IMR-90 (cell line): ENCODE data around the gene PLXDC1. TPM values are rescaled to one million over a fixed set of nuclear protein-coding genes. Genes with fewer than 3 reads are reported as not detected.

Experiments
- ATAC-seq: fragments of 200-7000 bp; cut with Tn5 transposase; 2 replicates; pipeline ENCODE4 v1.9.1; 2020; ENCODE audit warnings: low read depth, mild to moderate bottlenecking, moderate library complexity
- BruUV-seq: library from RNA; stranded (reverse); fragments of 400-500 nt; replicated peaks from 2 replicates; lab custom pipeline; 2021; lab: Mats Ljungman, UMichigan
- CTCF ChIA-PET: fragments of 300-600 bp; formaldehyde crosslinking; extraction: SDS; loops from one replicate; lab custom pipeline; 2021; ENCODE audit warnings: antibody characterized with exemption; lab: Yijun Ruan, JAX
- POLR2A ChIA-PET: fragments of 300-600 bp; sonication (Branson Sonifier 250); formaldehyde crosslinking; loops from one replicate; lab custom pipeline; 2022; ENCODE audit warnings: antibody characterized with exemption; ENCODE audit not compliant: unreplicated experiment; lab: Charles Lee
- DNase-seq: peaks from one replicate; pipeline ENCODE4 v3.0.0; 2013
- H2AFZ ChIP-seq: replicated peaks from 2 replicates; pipeline ENCODE3; 2013; ENCODE audit warnings: low read length, mild to moderate bottlenecking; ENCODE audit not compliant: poor library complexity
- H2AK5ac ChIP-seq: 2 replicates; pipeline ENCODE4 v1.6.1; 2013; ENCODE audit warnings: low read depth, low read length, inconsistent platforms
- H2AK9ac ChIP-seq: replicated peaks from 2 replicates; pipeline ENCODE3; 2013; ENCODE audit warnings: mild to moderate bottlenecking, low read depth, low read length, moderate library complexity; ENCODE audit not compliant: poor library complexity
- H2BK120ac ChIP-seq: 2 replicates; pipeline ENCODE4 v1.6.1; 2013; ENCODE audit warnings: low read depth, low read length, inconsistent platforms
- H2BK15ac ChIP-seq: 3 replicates; pipeline ENCODE4 v1.6.1; 2013; ENCODE audit warnings: low read depth, low read length, inconsistent platforms
- H2BK20ac ChIP-seq: 2 replicates; pipeline ENCODE4 v1.6.1; 2013; ENCODE audit warnings: low read depth, mild to moderate bottlenecking, inconsistent platforms, low read length, moderate library complexity
- H2BK5ac ChIP-seq: 2 replicates; pipeline ENCODE4 v1.6.1; 2013; ENCODE audit warnings: mild to moderate bottlenecking, low read depth, low read length, inconsistent platforms; ENCODE audit not compliant: poor library complexity, severe bottlenecking
- H3K14ac ChIP-seq: replicated peaks from 2 replicates; pipeline ENCODE4 v1.6.1; 2013; ENCODE audit warnings: low read depth, low read length, inconsistent platforms
- H3K18ac ChIP-seq: 2 replicates; pipeline ENCODE4 v1.6.1; 2013; ENCODE audit warnings: low read depth, low read length, control low read depth
- H3K23ac ChIP-seq: 2 replicates; pipeline ENCODE4 v1.6.1; 2013; ENCODE audit warnings: low read depth, low read length, inconsistent platforms
- H3K27ac ChIP-seq: 2 replicates; pipeline ENCODE4 v1.5.1; 2013; ENCODE audit warnings: mild to moderate bottlenecking, control low read depth, low read length; ENCODE audit not compliant: insufficient read depth
- H3K27me3 ChIP-seq: 2 replicates; pipeline ENCODE4 v1.6.1; 2013; ENCODE audit warnings: low read length; ENCODE audit not compliant: control insufficient read depth, insufficient read depth
- H3K36me3 ChIP-seq: 2 replicates; pipeline ENCODE4 v1.6.1; 2013; ENCODE audit warnings: low read length, mixed read lengths; ENCODE audit not compliant: control insufficient read depth, insufficient read depth
- H3K4ac ChIP-seq: 2 replicates; pipeline ENCODE4 v1.6.1; 2013; ENCODE audit warnings: low read depth, low read length, inconsistent platforms
- H3K4me1 ChIP-seq: 2 replicates; pipeline ENCODE4 v1.6.1; 2013; ENCODE audit warnings: low read length, mixed read lengths; ENCODE audit not compliant: control insufficient read depth, insufficient read depth
- H3K4me2 ChIP-seq: 2 replicates; pipeline ENCODE4 v1.6.1; 2013; ENCODE audit warnings: low read depth, mild to moderate bottlenecking, control low read depth, low read length, moderate library complexity
- H3K4me3 ChIP-seq: 2 replicates; pipeline ENCODE4 v1.5.1; 2013; ENCODE audit warnings: low read depth, mild to moderate bottlenecking, control low read depth, low read length, moderate library complexity; ENCODE audit not compliant: insufficient read depth
- H3K56ac ChIP-seq: 2 replicates; pipeline ENCODE4 v1.6.1; 2013; ENCODE audit warnings: low read length, inconsistent platforms; ENCODE audit not compliant: insufficient read depth; ENCODE audit errors: extremely low read depth
- H3K79me1 ChIP-seq, 2 experiments: 2 replicates each; pipeline ENCODE4 v1.6.1; 2013; ENCODE audit warnings: low read length in 2 of 2, inconsistent platforms in 1 of 2, low read depth in 1 of 2
- H3K9ac ChIP-seq: 2 replicates; pipeline ENCODE4 v1.6.1; 2013; ENCODE audit warnings: low read depth, low read length, control low read depth
- H3K9me1 ChIP-seq: 2 replicates; pipeline ENCODE4 v1.6.1; 2013; ENCODE audit warnings: low read length, inconsistent platforms; ENCODE audit not compliant: insufficient read depth
- H3K9me3 ChIP-seq: 2 replicates; pipeline ENCODE4 v1.6.1; 2013; ENCODE audit warnings: low read length; ENCODE audit not compliant: control insufficient read depth, insufficient read depth
- H4K20me1 ChIP-seq: 2 replicates; pipeline ENCODE4 v1.6.1; 2013; ENCODE audit warnings: low read length, inconsistent platforms; ENCODE audit not compliant: insufficient read depth
- H4K5ac ChIP-seq: 2 replicates; pipeline ENCODE4 v1.6.1; 2013; ENCODE audit warnings: mild to moderate bottlenecking, low read depth, low read length, control low read depth
- H4K8ac ChIP-seq, 2 experiments: 2 replicates each; pipeline ENCODE4 v1.6.1; 2013; ENCODE audit warnings: low read depth in 2 of 2, low read length in 2 of 2, control low read depth in 1 of 2, inconsistent platforms in 1 of 2
- H4K91ac ChIP-seq: 2 replicates; pipeline ENCODE4 v1.6.1; 2013; ENCODE audit warnings: low read depth, low read length, inconsistent platforms; ENCODE audit not compliant: insufficient read depth
- BHLHE40 ChIP-seq: fragments of 150-350 bp; IDR thresholded peaks from 2 replicates; pipeline ENCODE4 v1.6.1; 2016; ENCODE audit warnings: mild to moderate bottlenecking, low read depth, low read length
- CEBPB ChIP-seq: IDR thresholded peaks from 2 replicates; pipeline ENCODE4 v1.6.1; 2012; ENCODE audit warnings: low read depth, low read length, improper control_type of control experiment
- CHD1 ChIP-seq: IDR thresholded peaks from 2 replicates; pipeline ENCODE4 v1.6.1; 2012; ENCODE audit warnings: low read depth, low read length, improper control_type of control experiment
- CTCF ChIP-seq: conservative IDR thresholded peaks from 2 replicates; pipeline ENCODE4 v1.5.1; 2012; ENCODE audit warnings: mild to moderate bottlenecking, low read depth, low read length, improper control_type of control experiment
- FOS ChIP-seq: fragments of 150-350 bp; IDR thresholded peaks from 2 replicates; pipeline ENCODE4 v1.6.1; 2016; ENCODE audit warnings: low read depth, low read length
- MAFK ChIP-seq: IDR thresholded peaks from 2 replicates; pipeline ENCODE4 v1.6.1; 2012; ENCODE audit warnings: low read depth, low read length, improper control_type of control experiment
- MAZ ChIP-seq: IDR thresholded peaks from 2 replicates; pipeline ENCODE4 v1.6.1; 2012; ENCODE audit warnings: low read depth, mild to moderate bottlenecking, low read length, improper control_type of control experiment, moderate library complexity, borderline replicate concordance
- MXI1 ChIP-seq: IDR thresholded peaks from 2 replicates; pipeline ENCODE4 v1.6.1; 2012; ENCODE audit warnings: low read depth, mild to moderate bottlenecking, low read length, moderate library complexity, borderline replicate concordance
- NFE2L2 ChIP-seq: fragments of 150-350 bp; IDR thresholded peaks from 2 replicates; pipeline ENCODE4 v1.6.1; 2016; ENCODE audit warnings: low read depth, mild to moderate bottlenecking, low read length
- POLR2A ChIP-seq: IDR thresholded peaks from 2 replicates; pipeline ENCODE4 v1.6.1; 2012; ENCODE audit warnings: mild to moderate bottlenecking, low read depth, low read length
- RAD21 ChIP-seq: IDR thresholded peaks from 2 replicates; pipeline ENCODE4 v1.6.1; 2012; ENCODE audit warnings: low read length, improper control_type of control experiment
- RCOR1 ChIP-seq: IDR thresholded peaks from 2 replicates; pipeline ENCODE4 v1.6.1; 2012; ENCODE audit warnings: mild to moderate bottlenecking, low read length, improper control_type of control experiment; ENCODE audit not compliant: insufficient replicate concordance
- RFX5 ChIP-seq: IDR thresholded peaks from 2 replicates; pipeline ENCODE4 v1.8.0; 2012; ENCODE audit warnings: low read depth, mild to moderate bottlenecking, low read length, moderate library complexity
- SMC3 ChIP-seq: fragments of 150-350 bp; IDR thresholded peaks from 2 replicates; pipeline ENCODE4 v1.6.1; 2016; ENCODE audit warnings: low read depth, mild to moderate bottlenecking, antibody characterized with exemption, low read length, moderate library complexity
- WGBS, 2 experiments: methylation state at CpG; one replicate each; pipeline versions ENCODE4 v1.1.5 to v1.1.7; 2013; ENCODE audit warnings: missing lambda C conversion rate in 2 of 2; ENCODE audit not compliant: insufficient read length in 1 of 2; ENCODE audit errors: extremely low coverage in 2 of 2; 5-methylcytosine and 5-hydroxymethylcytosine counted together
- dilution Hi-C: fragments of 300-500 bp; cut with HindIII; formaldehyde crosslinking; loops from one replicate; pipeline ENCODE4 v1.14.3; 2018; ENCODE audit warnings: low sequenced_read_pairs; ENCODE audit not compliant: unreplicated experiment
- in situ Hi-C: fragments of 300-500 bp; cut with MboI; formaldehyde crosslinking; loops from 3 replicates; pipeline ENCODE4 v1.14.3; 2019; ENCODE audit warnings: low sequenced_read_pairs, inconsistent platforms, mixed read lengths
- intact Hi-C: fragments of 100-400 bp; cut with micrococcal nuclease; formaldehyde crosslinking; loops from 2 replicates; pipeline ENCODE4 v1.10.0; 2022
- polyA plus RNA-seq, 3 experiments: library from polyadenylated mRNA; depleted of rRNA; stranded (reverse); fragments of >200 nt; gene quantifications; 2 replicates each; pipeline ENCODE4 v1.2.3, GENCODE V29; 2012; ENCODE audit warnings: low replicate concordance in 1 of 3
- total RNA-seq: library from RNA; depleted of rRNA; stranded (reverse); fragments of >200 nt; gene quantifications from 2 replicates; pipeline ENCODE4 v1.2.3, GENCODE V29; 2012
- TF ChIP-seq, protein P1 (sequence below): fragments of 150-350 bp; IDR thresholded peaks from 2 replicates; pipeline ENCODE4 v1.6.1; 2016; ENCODE audit warnings: low read depth, mild to moderate bottlenecking, low read length, moderate library complexity, borderline replicate concordance
- TF ChIP-seq, protein P2 (sequence below): fragments of 150-350 bp; IDR thresholded peaks from 2 replicates; pipeline ENCODE4 v1.6.1; 2017; ENCODE audit warnings: mild to moderate bottlenecking, antibody characterized with exemption, low read length, low read depth

PLXDC1 gene
- total and polyA plus RNA-seq, 2 of the 4 experiments (the other 2 are of a cell fraction) = under 0.01 to 0.50 TPM

DNA sequence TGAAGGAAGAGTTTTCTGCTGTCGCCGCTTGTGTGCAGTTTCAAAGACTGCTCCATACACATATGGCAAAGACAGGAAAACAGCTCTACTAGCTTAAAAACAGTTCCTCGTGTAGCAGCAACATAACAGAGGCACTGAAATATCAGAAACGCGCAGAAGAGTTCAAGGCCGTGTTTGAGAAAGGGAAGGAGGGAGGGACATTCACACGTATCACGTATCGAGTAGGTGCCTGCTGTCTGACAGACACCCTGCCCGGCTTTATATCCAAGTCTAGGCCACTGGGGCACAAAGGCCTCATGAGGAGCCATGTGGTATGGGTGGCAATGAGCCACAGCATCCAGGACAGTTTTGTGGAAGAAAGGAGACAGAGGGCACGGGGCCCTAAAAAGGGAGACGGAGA lies 50.3 kb downstream of the PLXDC1 start:
- H3K9me3 ChIP-seq = no peaks in the 10 kb centered on the region
- no peak overlapping the region for H3K23ac ChIP-seq
- no peak overlapping the region for H2BK120ac ChIP-seq
- H2BK15ac ChIP-seq = no peak overlapping the region; the same call in 2 of the 3 replicates
- H3K79me1 ChIP-seq = no peaks in the 10 kb centered on the region
- H4K20me1 ChIP-seq = no peaks in the 10 kb centered on the region
- no peaks in the 10 kb centered on the region; the same call in 1 of the 2 replicates for H3K9me1 ChIP-seq
- H3K4me1 ChIP-seq = peaks cover 8% of the 10 kb centered on the region; the same call in 1 of the 2 replicates
- no peak for DNase-seq
- H4K91ac ChIP-seq = no peak overlapping the region
- intact Hi-C loops (no loop called here), in situ Hi-C loops (no loop called here), dilution Hi-C loops (no loop called here)
- TF ChIP-seq MAZ = no peak
- TF ChIP-seq RAD21 = no peak
- TF ChIP-seq CHD1 = no peak
- no peak for TF ChIP-seq NFE2L2
- TF ChIP-seq, protein P1, sequence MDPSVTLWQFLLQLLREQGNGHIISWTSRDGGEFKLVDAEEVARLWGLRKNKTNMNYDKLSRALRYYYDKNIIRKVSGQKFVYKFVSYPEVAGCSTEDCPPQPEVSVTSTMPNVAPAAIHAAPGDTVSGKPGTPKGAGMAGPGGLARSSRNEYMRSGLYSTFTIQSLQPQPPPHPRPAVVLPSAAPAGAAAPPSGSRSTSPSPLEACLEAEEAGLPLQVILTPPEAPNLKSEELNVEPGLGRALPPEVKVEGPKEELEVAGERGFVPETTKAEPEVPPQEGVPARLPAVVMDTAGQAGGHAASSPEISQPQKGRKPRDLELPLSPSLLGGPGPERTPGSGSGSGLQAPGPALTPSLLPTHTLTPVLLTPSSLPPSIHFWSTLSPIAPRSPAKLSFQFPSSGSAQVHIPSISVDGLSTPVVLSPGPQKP = no peak
- no peak for TF ChIP-seq CTCF
- TF ChIP-seq, protein P2, sequence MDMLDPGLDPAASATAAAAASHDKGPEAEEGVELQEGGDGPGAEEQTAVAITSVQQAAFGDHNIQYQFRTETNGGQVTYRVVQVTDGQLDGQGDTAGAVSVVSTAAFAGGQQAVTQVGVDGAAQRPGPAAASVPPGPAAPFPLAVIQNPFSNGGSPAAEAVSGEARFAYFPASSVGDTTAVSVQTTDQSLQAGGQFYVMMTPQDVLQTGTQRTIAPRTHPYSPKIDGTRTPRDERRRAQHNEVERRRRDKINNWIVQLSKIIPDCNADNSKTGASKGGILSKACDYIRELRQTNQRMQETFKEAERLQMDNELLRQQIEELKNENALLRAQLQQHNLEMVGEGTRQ = no peak
- no peak for TF ChIP-seq SMC3
- no peak for TF ChIP-seq RCOR1
- no peak for TF ChIP-seq POLR2A
- TF ChIP-seq FOS = no peak
- no peak for TF ChIP-seq CEBPB
- TF ChIP-seq MXI1 = no peak
- TF ChIP-seq MAFK = no peak
- no peak for TF ChIP-seq BHLHE40
- TF ChIP-seq RFX5 = no peak
- H3K4me3 ChIP-seq = no peak overlapping the region
- H2AFZ ChIP-seq = no peak overlapping the region
- H2BK20ac ChIP-seq = no peak overlapping the region
- H3K14ac ChIP-seq = no peak overlapping the region
- BruUV-seq = no TSS peak
- H3K4me2 ChIP-seq = no peak overlapping the region
- H4K8ac ChIP-seq = no peak overlapping the region
- no peak overlapping the region for H4K5ac ChIP-seq
- no peak overlapping the region for H3K4ac ChIP-seq
- H2AK9ac ChIP-seq = no peak overlapping the region
- no peak overlapping the region for H2BK5ac ChIP-seq
- no peak for ATAC-seq
- H3K27ac ChIP-seq = no peak overlapping the region
- POLR2A ChIA-PET = no interaction called here
- H2AK5ac ChIP-seq = no peak overlapping the region
- H3K18ac ChIP-seq = no peak overlapping the region
- peaks cover 27% of the 10 kb centered on the region for H3K27me3 ChIP-seq
- no peaks in the 10 kb centered on the region for H3K36me3 ChIP-seq
- CTCF ChIA-PET = no interaction called here
- 84% methylated on average over 5 of the region's 12 CpGs; no CpG with 5 or more reads in 1 of the 2 experiments for WGBS, 2 experiments
- no peak overlapping the region for H3K9ac ChIP-seq
- H3K56ac ChIP-seq = no peak overlapping the region
